H1 (cell line): ENCODE results near the gene MSI2. TPM values are rescaled to one million over a fixed set of nuclear protein-coding genes. Genes with fewer than 3 reads are reported as not detected.

ENCODE experiments used
- CHD7 ChIP-seq: fragments of 300-600 bp; sonication (generic); IDR thresholded peaks from 2 replicates; pipeline ENCODE4 v1.7.1; 2012; ENCODE audit warnings: low read length, moderate library complexity, mild to moderate bottlenecking, inconsistent platforms; ENCODE audit not compliant: insufficient replicate concordance
- GABPA ChIP-seq: IDR thresholded peaks from 2 replicates; pipeline ENCODE4 v1.6.1; 2011; ENCODE audit warnings: mild to moderate bottlenecking, low read length, moderate library complexity, borderline replicate concordance; ENCODE audit not compliant: insufficient read depth
- GTF2F1 ChIP-seq: IDR thresholded peaks from 2 replicates; pipeline ENCODE4 v1.6.1; 2012; ENCODE audit warnings: low read depth, low read length, improper control_type of control experiment, borderline replicate concordance
- KDM4A ChIP-seq: IDR thresholded peaks from one replicate; pipeline ENCODE4 v1.7.1; 2012; ENCODE audit warnings: low read depth, mild to moderate bottlenecking, moderate library complexity, low read length, inconsistent platforms; ENCODE audit not compliant: severe bottlenecking
- POU5F1 ChIP-seq: IDR thresholded peaks from 2 replicates; pipeline ENCODE4 v1.6.1; 2011; ENCODE audit warnings: low read depth, mild to moderate bottlenecking, low read length, moderate library complexity
- ZNF274 ChIP-seq: IDR thresholded peaks from 2 replicates; pipeline ENCODE4 v1.7.0; 2012; ENCODE audit warnings: low read length, borderline replicate concordance; ENCODE audit errors: extremely low read depth
- polyA plus RNA-seq, 7 experiments: library from polyadenylated mRNA; depleted of rRNA in 3 of 7; stranded (reverse) in 5 of 7; unstranded in 2 of 7; fragments of >200 nt in 5 of 7; fragments of 200-250 nt in 2 of 7; gene quantifications; 1 replicate in 5 of 7; 2 replicates in 1 of 7; 4 replicates in 1 of 7; pipeline versions ENCODE4 v1.2.1 to v1.2.3, GENCODE V29; 2011 to 2013; ENCODE audit warnings: missing spikeins in 2 of 7, mixed read lengths in 2 of 7
- total RNA-seq: library from RNA; stranded (reverse); fragmentation: NEBNext Ultra II Directional; extraction: Animal tissue kit (Norgen Biotek cat#: 25700); gene quantifications from 2 replicates; pipeline ENCODE4 v1.2.1, GENCODE V29; 2021
- TF ChIP-seq, protein P1 (sequence below): IDR thresholded peaks from 2 replicates; pipeline ENCODE4 v1.6.1; 2011; ENCODE audit warnings: low read length, improper control_type of control experiment

Gene MSI2
- total and polyA plus RNA-seq, 2 of the 8 experiments (the other 6 are each of a cell fraction or from before 2014, with no cell fraction given) = 36.7 to 80.6 TPM

DNA sequence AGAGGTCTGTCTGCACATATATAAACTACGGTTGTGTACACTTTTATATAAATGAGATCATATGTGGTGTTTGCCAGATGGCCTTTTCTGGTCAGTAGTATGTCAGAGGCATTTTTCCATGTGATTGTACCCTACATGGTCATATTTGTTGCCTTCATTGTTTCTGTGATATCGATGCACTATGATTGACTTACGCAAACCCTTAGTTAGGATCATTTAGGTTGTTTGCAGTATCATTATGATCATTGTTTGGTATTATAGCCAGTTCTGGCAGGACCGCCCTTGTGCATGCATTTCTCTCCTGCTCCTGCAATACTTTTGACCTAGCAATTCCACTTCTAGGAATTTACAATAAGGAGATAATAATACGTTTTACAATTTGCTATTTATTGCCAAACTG is 169.1 kb downstream of the MSI2 start (continued):
- TF ChIP-seq CHD7 (no peak), POU5F1 (no peak), KDM4A (no peak), GABPA (no peak), GTF2F1 (no peak), ZNF274 (no peak)
- TF ChIP-seq, protein P1, sequence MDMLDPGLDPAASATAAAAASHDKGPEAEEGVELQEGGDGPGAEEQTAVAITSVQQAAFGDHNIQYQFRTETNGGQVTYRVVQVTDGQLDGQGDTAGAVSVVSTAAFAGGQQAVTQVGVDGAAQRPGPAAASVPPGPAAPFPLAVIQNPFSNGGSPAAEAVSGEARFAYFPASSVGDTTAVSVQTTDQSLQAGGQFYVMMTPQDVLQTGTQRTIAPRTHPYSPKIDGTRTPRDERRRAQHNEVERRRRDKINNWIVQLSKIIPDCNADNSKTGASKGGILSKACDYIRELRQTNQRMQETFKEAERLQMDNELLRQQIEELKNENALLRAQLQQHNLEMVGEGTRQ = no peak
